GM18873 (cell line): ENCODE results near the gene B3GNT8.
"Not testable (repeated sequence)": the region's sequence is repeated elsewhere in the genome, so short reads cannot be mapped to it uniquely, and the experiment has no call there.

Source experiments
- ATAC-seq: cut with Tn5 transposase; IDR thresholded peaks from one replicate; pipeline ENCODE4 v1.9.1; 2021; ENCODE audit warnings: mild to moderate bottlenecking, moderate library complexity, moderate number of reproducible peaks; ENCODE audit not compliant: unreplicated experiment, low FRiP score

Gene B3GNT8

DNA sequence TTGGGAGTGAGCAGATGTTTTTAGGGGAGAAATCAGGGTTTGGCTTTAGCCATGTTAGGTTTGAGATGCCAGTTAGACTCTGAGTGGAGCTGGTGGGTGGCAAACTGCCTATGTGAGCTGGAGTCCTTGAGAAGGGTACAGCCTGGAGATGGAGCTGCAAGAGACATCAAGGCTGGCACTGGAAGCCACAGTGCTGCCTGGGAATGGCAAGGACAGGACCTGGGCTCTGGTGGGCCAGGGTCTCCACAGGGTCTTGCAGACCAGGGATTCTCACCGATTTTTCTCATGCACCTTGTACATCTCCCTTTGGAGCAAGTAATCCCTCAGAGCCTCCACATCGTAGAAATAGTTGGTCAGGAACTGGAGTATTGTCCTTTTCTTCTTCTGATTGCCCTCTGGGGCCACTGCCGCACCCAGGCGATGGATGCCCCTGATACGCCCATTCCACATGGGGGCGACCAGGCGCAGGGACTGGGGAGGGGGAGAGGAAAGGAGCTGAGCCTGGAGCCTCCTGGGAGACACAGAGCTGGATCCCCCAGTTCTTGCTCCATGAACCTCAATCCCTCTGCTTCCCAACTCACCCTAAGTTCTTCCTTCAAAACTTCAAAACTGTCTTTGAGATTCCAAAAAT lies 10.9 kb upstream of the B3GNT8 start:
- no peak for ATAC-seq

DNA sequence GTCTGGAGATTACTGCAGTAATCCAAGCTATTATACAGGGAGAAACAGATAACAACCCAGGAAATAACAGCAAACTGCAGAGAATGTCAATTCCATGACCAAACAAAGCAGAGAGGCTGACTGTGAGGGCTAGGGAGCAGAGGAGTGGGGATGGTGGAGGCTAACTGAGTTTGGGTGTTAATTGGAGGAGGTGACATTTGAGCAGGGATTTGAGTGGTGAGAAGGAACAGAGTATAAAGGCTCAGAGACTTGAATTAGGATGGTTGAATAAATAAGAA lies 9.4 kb upstream of the B3GNT8 start:
- ATAC-seq, result no peak

DNA sequence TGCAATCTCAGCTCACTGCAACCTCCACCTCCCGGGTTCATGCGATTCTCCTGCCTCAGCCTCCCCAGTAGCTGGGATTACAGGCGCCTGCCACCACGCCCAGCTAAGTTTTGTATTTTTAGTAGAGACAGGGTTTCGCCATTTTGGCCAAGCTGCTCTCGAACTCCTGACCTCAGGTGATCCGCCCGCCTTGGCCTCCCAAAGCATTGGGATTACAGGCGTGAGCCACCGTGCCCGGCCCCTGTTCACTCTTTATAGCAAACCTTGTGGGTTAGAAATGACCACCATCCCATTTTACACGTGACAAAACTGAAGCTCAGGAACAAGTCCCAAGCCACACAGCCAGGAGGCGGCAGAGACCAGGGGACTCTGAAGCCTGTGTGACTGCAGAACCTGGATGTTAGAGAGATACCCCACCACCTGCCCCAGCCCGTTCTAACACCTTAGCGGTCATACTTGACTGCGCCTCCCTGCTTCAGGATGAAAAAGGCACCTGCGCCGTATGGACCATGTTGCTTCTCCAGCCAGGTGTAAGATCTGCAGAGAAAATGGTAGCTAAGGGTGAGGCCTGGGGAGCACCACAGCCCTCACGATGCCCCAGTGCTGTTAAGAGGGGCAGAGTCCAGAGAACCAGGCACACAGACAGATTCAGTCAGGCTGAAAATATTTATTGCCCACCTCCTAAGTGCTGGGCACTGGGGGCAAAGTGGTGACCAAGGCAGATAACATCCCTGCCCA lies 8.9 kb upstream of the B3GNT8 start:
- ATAC-seq, result no peak

DNA sequence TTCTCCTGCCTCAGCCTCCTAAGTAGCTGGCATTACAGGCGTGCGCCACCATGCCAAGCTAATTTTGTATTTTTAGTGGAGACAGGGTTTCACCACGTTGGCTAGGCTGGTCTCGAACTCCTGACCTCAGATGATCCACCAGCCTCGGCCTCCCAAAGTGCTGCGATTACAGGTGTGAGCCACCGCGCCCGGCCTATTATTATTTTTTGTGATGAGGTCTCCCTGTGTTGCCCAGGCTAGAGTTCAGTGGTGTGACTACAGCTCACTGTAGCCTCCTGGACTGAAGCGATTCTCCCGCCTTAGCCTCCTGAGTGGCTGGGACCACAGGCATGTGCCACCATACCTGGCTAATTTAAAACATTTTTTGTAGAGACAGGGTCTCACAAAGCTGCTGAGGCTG lies 8.2 kb upstream of the B3GNT8 start:
- ATAC-seq, result not testable (repeated sequence)

DNA sequence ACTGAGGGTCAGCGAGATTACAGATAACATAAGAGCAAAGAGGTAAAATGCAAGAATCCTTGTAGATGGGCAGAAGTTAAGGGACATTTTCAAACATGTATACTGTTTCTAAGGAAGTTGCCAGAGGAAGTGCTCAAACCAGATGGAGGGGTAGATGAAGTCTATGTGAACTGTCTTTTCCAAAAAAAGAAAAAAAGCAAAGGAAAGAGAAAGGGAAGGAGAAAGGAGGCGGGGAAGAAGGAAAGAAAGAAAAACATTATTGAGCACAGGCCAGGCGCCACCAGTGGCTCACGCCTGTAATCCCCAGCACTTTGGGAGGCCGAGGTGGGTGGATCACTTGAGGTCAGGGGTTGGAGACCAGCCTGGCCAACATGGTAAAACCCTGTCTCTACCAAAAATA lies 7.3 kb upstream of the B3GNT8 start:
- no peak for ATAC-seq

DNA sequence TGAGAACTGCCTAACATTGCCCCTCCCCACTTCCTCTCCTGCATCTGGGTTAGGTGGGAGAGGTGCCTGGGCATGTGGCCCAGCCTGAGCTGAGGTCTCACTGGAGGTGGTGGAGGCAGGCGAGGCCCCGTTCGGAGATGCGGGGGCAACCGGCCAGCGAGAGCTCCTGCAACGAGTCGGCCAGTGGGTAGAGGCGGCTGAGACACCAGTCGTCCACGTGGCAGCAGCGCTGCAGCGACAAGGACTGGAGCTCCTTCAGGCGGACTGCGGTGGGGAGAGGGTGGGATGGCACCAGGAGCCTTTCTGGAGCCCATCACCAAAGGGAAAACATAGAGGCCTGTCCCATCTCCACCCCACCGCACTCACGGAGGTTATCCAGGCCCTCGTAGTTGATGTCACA lies 6.0 kb upstream of the B3GNT8 start:
- no peak for ATAC-seq

DNA sequence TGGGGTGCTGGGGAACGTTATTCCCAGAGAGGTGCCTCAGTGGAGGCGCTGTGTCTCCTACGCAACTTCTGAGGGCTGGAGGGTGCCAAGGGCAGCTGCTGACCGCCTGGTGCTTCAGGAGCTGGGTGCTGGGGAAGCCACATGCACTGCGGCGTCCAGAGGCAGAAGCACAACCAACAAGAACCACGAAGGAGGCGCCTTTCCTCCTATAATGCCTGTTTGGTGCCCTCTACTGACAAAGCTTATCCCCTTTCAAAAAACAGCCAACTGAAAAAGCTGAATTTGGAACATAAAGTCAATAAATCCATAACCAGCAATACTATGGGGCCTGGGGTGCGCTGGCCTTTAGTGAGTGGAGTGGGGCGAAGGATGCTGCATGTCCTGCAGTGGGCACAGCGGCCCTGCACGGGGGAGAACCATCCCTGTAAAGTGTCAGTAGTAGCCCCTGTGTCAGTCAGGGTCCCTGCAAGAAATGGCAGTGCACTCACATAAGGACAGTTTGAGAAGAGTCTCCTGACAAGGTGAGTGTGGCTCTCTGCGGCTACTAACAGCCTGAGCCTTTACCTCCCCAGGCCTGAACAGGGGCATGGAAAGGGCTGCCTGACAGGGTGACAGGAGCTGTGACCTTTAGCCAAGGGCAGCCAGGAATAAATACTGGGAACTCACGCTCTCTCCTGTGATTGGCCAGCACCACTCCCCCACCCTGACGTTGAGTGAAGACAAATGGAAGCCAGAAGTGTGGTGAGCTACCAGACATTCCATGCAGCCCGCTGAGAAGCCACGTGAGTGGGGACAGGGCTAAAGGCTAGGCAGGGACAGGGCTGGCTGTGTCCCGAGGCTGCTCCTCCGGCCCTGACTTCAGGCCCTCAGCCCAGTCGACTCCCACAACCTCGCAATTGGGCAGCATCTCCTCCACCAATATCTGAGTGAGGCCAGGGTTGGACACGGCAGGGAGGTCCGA lies 4.5 kb upstream of the B3GNT8 start:
- no peak for ATAC-seq

DNA sequence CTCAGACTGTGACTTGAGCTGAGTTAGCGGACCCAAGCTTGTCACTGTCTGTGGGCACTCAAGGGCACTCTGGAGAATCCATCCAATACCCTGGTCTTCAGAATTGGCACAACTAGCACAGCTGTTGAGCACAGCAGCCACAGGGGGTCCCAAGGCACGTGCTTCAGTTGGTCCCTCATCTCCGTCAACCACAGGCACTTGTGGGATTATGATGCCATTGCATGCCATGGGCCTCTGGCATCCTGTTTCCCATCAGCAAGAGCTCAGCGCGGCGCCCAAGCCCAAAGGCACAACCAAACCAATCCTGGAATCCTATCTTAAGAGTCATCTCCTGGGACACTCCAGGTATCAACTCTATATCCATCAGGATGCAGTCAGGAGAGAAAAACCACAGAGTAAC lies 3.7 kb upstream of the B3GNT8 start:
- no peak for ATAC-seq

DNA sequence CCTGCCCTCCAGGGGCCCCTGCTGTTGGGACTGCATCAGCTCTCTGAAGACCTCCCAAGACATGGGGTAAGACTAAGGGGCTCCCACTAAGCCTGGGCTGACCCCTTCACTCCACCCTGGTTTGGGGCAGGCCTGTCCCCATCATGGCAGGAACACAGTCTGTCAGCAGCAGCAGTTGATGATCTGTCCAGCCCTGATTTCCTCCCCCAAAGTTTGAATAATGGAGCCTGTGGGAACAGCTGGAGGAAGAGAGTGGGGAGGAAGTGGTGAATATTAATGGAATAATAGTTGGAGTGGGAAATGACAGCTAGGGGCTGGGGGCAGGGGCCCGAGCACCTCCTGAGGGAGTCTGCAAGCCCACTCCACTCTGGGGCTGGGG lies 1.3 kb upstream of the B3GNT8 start:
- ATAC-seq, result no peak

DNA sequence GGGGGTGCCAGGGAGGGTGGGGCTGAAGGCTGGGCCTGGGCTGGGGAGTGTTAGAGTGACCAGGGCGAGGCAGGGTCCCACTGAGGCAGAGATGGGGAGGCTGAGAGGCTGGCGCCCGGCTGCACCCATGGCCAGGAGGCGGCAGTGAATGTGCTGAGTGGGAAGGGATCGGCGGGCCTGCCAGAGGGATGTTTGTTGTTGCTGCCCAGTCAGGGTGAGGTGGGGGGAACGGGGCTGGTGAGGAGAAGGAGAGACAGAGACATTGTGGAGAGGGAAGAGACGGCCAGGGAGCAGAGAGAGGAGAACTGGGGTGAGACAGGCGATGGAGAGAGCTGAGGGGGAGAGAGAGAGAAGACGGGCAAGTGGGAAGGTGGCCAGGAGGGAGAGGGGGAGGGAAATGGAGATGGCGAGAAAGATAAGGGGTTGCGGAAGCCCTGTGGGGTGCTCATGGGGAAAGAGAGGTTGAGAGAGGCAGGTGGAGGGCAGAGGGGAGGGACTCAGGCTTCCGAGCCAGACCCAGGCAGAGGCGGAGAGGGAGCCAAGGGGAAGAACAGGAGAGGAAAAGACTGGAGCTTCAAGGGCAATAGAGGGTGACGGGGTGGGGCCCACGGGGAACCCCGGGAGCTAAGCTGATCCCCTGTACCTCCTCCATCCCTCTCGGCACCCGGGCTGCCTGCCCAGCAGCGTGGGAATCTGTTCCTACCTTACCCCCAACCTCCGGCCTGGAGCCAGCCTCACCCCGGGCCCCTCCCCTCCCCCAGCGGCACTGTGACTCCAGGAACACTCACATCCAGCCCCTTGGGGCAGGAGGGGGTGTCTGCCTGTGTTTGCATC lies 690 bp upstream of the B3GNT8 start:
- no peak for ATAC-seq

DNA sequence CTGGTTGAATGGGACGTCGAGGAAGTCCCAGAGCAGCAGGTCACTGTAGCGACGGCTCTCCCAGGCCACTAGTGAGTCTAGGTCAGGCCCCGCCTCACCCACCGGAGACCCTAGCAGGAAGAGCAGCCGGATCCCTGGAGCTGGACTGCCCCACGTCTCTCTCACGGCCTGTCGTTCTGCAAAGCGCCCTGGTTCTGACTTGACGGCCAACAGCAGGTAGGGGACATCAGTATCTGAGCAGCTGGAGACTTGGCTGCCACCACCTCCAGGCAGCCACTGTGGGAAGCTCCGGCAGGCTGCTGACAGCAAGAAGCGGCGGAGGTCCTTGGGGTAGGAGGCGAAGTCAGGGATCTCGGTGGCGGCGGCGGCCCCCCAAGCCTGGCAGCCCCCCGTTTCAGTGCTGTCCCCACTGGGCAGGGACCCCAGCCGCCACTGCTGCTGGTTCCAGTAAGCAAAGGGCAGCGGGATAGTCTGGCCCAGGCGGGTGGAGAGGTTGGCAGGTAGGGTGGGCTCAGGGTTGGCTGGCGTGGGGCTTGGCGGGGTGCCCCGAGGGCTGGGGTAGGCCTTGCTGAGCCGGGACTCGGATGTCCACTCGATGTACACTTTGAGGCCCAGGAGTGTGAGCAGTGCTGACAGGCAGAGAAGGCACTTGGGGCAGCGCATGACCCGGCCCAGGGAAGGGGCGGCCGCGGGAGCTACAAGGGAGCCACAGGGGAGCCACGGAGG lies 895 bp downstream of the B3GNT8 start:
- no peak for ATAC-seq

DNA sequence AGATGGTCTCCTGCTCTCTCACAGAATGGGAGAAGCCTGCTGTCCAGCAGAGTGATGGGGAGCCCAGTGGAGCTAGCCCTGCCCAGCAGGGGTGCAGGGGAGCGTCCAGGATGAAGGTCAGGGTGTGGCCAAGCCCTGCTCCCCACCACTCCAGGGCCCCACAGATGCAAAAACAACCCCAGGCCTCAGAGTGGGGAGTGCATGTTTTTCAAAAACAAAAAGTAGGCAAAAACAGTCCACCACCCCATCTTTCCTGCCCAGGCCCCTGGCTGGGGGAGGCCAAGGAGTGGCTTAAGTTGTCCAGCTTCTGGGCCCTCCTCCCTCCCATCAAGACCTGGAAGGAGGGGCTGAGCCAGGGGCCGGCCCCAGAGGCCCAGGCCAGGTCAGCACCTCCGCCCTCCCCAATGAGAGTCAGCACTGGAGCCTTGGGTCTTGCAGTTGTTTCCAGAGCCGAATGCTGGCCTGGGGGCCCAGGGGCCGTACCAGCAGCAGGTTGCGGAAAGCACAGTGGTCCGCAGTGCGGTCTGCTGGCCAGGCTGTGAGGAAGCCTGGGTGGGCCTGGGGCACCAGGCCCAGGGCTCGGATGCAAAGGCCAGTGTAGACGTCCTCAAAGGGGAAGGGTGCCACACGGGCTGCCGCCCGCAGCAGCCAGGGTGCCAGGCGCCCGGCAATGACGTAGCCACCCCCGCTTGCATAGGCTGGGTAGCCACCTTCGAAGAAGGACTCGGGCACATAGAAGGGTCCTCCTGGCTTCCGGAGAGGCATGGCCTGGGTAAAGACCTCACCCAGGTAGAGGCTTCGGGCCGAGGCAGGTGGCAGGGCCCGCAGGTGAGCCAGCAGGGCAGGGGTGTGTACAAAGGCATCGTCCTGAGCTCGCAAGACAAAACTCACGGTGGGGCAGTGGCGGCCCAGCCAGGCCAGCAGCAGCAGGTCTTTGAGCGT lies 1.7 kb downstream of the B3GNT8 start:
- no peak for ATAC-seq

DNA sequence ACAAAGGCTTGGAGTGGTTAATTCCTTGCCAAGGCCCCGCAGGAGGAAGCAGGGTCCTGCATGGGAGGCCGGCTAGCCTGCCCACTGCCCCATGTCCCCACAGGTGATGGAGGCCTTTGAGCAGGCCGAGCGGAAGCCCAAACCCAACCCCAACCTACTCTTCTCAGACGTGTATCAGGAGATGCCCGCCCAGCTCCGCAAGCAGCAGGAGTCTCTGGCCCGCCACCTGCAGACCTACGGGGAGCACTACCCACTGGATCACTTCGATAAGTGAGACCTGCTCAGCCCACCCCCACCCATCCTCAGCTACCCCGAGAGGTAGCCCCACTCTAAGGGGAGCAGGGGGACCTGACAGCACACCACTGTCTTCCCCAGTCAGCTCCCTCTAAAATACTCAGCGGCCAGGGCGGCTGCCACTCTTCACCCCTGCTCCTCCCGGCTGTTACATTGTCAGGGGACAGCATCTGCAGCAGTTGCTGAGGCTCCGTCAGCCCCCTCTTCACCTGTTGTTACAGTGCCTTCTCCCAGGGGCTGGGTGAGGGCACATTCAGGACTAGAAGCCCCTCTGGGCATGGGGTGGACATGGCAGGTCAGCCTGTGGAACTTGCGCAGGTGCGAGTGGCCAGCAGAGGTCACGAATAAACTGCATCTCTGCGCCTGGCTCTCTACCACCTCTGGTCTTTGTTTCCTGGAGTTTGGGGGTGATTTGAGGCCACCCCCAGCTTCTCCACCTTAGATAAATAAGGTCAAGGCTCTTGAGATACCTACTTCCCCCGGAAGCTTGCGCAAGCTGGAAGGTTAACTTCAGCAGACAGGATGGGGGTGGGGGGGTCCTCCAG lies 2.6 kb downstream of the B3GNT8 start:
- no peak for ATAC-seq

DNA sequence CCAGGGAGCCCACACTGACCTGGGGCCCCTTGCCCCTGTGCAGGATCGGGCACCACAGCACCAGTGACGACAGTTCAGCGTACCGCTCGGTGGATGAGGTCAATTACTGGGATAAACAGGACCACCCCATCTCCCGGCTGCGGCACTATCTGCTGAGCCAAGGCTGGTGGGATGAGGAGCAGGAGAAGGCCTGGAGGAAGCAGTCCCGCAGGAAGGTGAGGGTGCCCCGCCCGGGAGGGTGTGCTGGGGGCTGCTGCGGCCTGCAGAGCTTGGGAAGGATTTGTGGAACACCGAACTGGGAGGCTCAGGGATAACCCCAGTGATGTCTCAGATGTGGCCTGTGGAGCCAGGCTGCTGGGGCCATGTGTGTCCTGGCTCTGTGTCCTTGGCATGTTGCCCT lies 4.2 kb downstream of the B3GNT8 start:
- ATAC-seq, result no peak

DNA sequence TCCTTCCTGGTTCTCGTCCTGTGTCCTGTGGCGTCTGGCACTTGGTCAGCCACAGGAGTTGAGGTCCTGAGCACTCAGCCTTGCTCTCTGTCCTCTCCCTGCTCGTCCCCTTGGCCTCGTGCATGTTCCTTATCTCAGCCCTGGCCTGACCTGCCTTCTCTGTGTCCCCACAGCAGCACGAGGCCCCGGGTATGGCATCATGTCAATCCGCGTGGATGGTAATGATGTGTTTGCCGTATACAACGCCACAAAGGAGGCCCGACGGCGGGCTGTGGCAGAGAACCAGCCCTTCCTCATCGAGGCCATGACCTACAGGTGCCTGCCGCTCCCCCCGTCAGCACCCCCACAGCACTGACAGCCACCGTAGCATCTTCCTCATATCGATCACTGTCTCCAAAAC lies 4.7 kb downstream of the B3GNT8 start:
- ATAC-seq, result no peak

DNA sequence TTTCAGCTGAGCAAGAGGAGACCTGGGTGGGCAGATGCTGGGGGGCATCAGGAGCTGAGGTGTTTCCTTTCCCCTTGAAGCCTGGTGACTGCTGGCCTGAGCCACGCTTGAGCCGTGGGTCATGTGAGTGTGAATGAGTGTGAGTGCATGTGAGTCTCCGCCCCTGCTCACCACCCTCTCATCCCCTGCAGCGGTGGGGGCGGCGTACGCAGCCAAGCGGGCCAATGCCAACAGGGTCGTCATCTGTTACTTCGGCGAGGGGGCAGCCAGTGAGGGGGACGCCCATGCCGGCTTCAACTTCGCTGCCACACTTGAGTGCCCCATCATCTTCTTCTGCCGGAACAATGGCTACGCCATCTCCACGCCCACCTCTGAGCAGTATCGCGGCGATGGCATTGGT lies 5.2 kb downstream of the B3GNT8 start:
- ATAC-seq, result no peak

DNA sequence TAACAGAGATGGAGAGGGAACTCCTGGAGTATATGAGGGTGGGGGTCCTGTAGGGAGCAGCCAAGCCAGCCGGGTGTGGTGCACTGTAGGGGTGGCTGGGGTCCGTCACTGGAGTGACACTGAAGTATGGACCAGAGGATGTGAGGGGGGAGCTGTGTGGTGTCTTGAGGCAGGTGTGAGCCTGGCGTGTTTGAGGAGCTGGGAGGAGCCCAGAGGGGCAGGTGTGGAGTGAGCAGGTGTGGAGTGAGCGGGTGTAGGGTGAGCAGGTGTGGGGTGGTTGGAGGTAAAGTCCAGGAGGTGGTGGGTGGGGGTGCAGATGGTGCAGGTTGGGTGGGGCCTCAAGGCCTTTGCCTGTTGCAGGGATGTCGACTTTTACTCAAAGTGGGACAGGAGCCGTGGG lies 5.9 kb downstream of the B3GNT8 start:
- no peak for ATAC-seq
